Right cardiac atrium (tissue), 5 donors: ENCODE results near the gene DNAAF3. TPM values are rescaled to one million over a fixed set of nuclear protein-coding genes. Genes with fewer than 3 reads are reported as not detected.
"Not testable (repeated sequence)": the region's sequence is repeated elsewhere in the genome, so short reads cannot be mapped to it uniquely, and the experiment has no call there.

Source experiments
- ATAC-seq, 2 donors: fragments of 200-7000 bp; cut with Tn5 transposase; one replicate each; pipeline versions ENCODE4 v1.8.0 to v1.9.1; 2020; ENCODE audit warnings: moderate library complexity in 2 of 2, mild to moderate bottlenecking in 1 of 2
- DNase-seq, 3 donors: peaks; one replicate each; pipeline ENCODE4 v3.0.0-alpha.2; 2020
- H3K27ac ChIP-seq: one replicate; pipeline ENCODE4 v1.5.1; 2013; ENCODE audit warnings: mild to moderate bottlenecking, low read length, control low read depth, moderate library complexity
- H3K27me3 ChIP-seq: one replicate; pipeline ENCODE4 v1.6.1; 2013; ENCODE audit not compliant: control insufficient read depth, insufficient read depth
- H3K4me1 ChIP-seq: one replicate; pipeline ENCODE4 v1.6.1; 2013; ENCODE audit warnings: low read length; ENCODE audit not compliant: control insufficient read depth, insufficient read depth
- H3K4me3 ChIP-seq: one replicate; pipeline ENCODE4 v1.5.1; 2013; ENCODE audit warnings: low read length, control low read depth
- H3K9me3 ChIP-seq: one replicate; pipeline ENCODE4 v1.6.1; 2013; ENCODE audit warnings: low read length; ENCODE audit not compliant: control insufficient read depth
- whole genome bisulfite sequencing: extraction: QIAGEN DNeasy Blood & Tissue Kit; methylation state at CpG from one replicate; pipeline ENCODE4 v1.1.7; 2013; 5-methylcytosine and 5-hydroxymethylcytosine counted together
- intact Hi-C, 4 donors: fragments of 100-400 bp; cut with DNase I; formaldehyde crosslinking; loops; one replicate each; pipeline versions ENCODE4 v1.11.0 to v1.14.0; 2022 to 2023
- polyA plus RNA-seq: library from polyadenylated mRNA; stranded (reverse); fragments of 200-250 nt; gene quantifications from one replicate; pipeline ENCODE4 v1.2.3, GENCODE V29; 2013
- total RNA-seq, 4 donors: library from RNA; stranded (reverse); fragmentation: NEBNext Ultra II Directional; extraction: Animal tissue kit (Norgen Biotek cat#: 25700); gene quantifications; one replicate each; pipeline ENCODE4 v1.2.1, GENCODE V29; 2021
- donor health status: healthy with polysubstance abuse.
- donor health status: DM: no; HTN: yes; CAD: no.
- donor health status: DM: no; HTN: no; CAD: no.
- donor health status: DM: no; HTN: yes; CAD: no; lungs with severe emphysema.
- donor health status: DM: yes; HTN: yes; CAD: no.

Gene DNAAF3
- total and polyA plus RNA-seq, 5 donors: 0.56 to 2.9 (median 1.4) TPM

DNA sequence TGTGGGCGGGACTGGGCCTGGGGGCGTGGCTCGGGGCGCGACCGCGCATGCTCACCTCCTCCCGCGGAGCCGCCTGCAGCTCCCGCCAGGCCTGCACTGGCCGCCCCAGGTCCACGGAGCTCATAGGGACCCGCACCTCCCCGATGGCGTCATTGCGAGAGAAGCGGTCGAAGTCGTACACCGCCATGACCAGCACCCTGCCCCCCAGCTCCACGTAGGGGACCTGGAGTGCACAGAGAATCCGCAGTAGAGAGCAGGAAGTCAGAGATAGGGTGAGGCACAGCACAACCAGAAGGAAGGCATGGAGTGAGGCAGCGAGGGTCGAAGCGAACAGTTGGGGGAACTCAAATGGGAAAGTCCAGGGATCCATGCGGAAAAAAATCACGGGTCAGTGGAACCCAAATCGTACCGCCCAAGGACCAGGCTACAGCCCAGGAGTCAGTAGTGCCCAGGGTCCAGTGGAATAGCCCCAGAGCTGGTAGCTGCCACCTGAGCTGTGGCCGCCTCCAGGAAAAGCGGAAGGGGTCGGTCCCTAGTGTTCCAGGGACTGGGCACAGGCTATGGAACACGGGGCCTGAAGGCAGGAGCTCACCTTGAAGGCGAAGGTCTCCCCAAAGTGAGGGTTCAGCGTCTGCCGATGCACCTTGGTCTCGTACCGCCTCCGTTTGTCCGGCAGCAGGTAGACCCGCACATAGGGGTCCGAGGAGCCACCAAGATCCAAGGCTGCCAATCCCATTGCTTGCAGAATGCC is 8.9 kb upstream of the DNAAF3 start:
- intact Hi-C loops: no loop called here
- WGBS: 64% methylated on average over 43 of the region's 43 CpGs
- no peak for DNase-seq

DNA sequence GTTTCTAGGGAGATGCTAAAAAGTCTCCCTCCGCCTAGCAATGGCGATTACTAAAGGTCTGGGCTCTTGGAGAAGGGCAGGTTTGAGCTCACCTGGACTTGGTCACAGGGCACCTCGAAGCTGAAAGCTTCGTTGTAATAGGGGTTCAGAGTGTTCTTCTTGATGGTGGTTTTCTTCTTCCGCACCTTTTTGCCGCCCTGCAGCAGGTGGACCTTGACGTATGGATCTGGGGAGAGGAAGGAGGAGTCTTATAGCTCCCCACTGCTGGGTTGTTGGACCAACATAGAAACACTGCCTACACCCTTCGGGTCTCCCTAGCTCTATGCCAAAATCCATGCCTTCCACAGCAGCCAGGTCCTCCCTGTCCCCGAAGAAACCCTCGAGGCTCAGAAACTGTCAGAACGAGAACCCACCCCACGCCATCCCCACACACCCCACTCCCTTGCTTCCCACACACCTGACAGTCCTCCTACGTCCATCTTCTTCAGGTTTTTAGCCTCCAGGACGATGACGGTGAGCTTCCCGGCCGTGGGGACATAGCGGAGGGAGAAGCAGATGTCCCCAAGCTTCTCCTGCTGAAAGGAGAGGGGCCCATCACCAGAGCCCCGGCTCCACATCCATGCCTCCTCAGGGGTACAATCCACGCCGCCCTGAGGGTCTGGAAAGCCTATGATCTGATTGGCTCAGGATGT is 8.2 kb upstream of the DNAAF3 start:
- intact Hi-C loops: no loop called here
- DNase-seq (no peak), ATAC-seq (no peak)
- H3K27me3 ChIP-seq: no peaks in the 10 kb centered on the region
- H3K4me3 ChIP-seq: no peak overlapping the region
- H3K27ac ChIP-seq: no peak overlapping the region
- H3K9me3 ChIP-seq: no peaks in the 10 kb centered on the region
- no peaks in the 10 kb centered on the region for H3K4me1 ChIP-seq
- WGBS: 63% methylated on average over 21 of the region's 21 CpGs

More for the DNA sequence above, 8.9 kb upstream of the DNAAF3 start:
- Histone ChIP-seq H3K4me3 (no peak overlapping the region), H3K9me3 (no peaks in the 10 kb centered on the region), H3K4me1 (no peaks in the 10 kb centered on the region), H3K27me3 (no peaks in the 10 kb centered on the region), H3K27ac (no peak overlapping the region)
- ATAC-seq: no peak

DNA sequence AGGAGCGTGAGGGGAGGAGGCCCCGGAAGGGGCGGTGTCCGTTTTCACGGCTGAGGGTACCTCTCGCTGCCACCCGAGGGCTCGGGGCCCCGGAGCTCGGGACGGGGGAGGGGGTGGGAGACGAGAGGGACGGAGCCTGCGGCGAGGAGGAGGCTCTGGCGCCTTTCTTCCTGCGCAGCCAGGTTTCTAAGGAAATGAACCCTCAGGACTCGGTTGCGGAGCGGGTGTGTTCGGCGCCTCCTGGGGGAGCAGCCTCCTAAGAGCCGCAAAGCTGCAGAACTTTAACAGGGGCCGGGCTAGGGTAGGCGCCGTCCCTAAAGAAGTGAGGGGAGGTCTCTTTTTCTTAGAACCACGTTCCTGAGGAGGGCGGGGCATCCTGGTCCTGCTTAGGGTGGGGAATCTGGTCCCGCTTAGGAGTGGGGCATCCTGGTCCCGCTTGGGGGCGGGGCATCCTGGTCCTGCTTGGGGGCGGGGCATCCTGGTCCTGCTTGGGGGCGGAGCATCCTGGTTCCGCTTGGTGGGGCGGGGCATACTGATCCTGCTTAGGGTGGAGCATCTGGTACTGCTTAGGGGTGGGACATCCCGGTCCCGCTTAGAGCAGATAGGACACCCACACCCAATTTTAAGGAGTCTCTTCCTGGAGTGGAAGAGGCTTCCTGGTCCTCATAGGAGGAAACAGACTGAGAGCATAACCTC is 7.4 kb upstream of the DNAAF3 start:
- WGBS: 1% methylated on average over 37 of the region's 37 CpGs

GRCh38 chr19:55173186-55173713 is 6.8 kb upstream of the DNAAF3 start:
- Histone ChIP-seq H3K27ac (no peak overlapping the region), H3K4me3 (peak overlapping the region; percentile 46), H3K4me1 (no peaks in the 10 kb centered on the region), H3K27me3 (no peaks in the 10 kb centered on the region), H3K9me3 (no peaks in the 10 kb centered on the region)
- DNase-seq: peak in 1 of 3 donors; percentile 49
- peak in 1 of 2 donors; percentile 37 for ATAC-seq
- WGBS: 2% methylated on average over 32 of the region's 32 CpGs
- intact Hi-C loops: no loop called here

More for the DNA sequence above, 7.4 kb upstream of the DNAAF3 start:
- Histone ChIP-seq H3K4me1 (no peaks in the 10 kb centered on the region), H3K9me3 (no peaks in the 10 kb centered on the region), H3K27me3 (no peaks in the 10 kb centered on the region), H3K4me3 (peak overlapping the region; percentile 46), H3K27ac (no peak overlapping the region)
- ATAC-seq (peak; percentile 86 to 91), DNase-seq (peak; percentile 81 to 93 (median 85))
- intact Hi-C loops: no loop called here

GRCh38 chr19:55172741-55173140 is 6.3 kb upstream of the DNAAF3 start:
- ATAC-seq: no peak
- intact Hi-C loops: no loop called here
- H3K27ac ChIP-seq: no peak overlapping the region
- no peak for DNase-seq
- H3K4me3 ChIP-seq: no peak overlapping the region
- WGBS: 10% methylated on average over 12 of the region's 12 CpGs
- H3K4me1 ChIP-seq: no peaks in the 10 kb centered on the region
- H3K9me3 ChIP-seq: no peaks in the 10 kb centered on the region
- no peaks in the 10 kb centered on the region for H3K27me3 ChIP-seq

GRCh38 chr19:55172318-55172717 is 5.9 kb upstream of the DNAAF3 start:
- H3K4me3 ChIP-seq, H3K27me3 ChIP-seq, DNase-seq, H3K27ac ChIP-seq, H3K4me1 ChIP-seq, ATAC-seq, intact Hi-C loops, H3K9me3 ChIP-seq: not testable (repeated sequence)
- 43% methylated on average over 9 of the region's 9 CpGs for whole genome bisulfite sequencing

DNA sequence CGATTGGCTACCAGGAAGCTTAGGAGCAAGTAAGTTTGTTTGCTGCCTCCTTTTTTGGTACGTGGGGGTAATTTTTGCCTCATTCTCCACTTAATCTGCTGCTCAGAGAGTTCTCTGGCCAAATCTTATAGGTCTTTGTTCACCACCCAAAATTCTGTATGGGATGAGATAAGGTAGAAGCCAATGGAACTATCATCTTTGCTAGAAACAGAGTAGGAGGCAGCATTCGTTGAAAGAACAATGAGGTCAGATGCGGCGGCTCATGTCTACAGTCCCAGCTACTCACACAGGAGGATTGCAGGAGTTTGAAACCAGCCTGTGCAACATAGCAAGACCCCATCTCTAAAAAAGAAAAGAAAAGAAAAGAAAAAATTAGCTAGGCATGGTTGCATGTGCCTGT is 5.0 kb upstream of the DNAAF3 start:
- no peak overlapping the region for H3K27ac ChIP-seq
- H3K9me3 ChIP-seq: no peaks in the 10 kb centered on the region
- intact Hi-C loops: no loop called here
- no peaks in the 10 kb centered on the region for H3K4me1 ChIP-seq
- no peak overlapping the region for H3K4me3 ChIP-seq
- no peaks in the 10 kb centered on the region for H3K27me3 ChIP-seq
- DNase-seq: no peak
- WGBS: 76% methylated on average over 5 of the region's 5 CpGs
- no peak for ATAC-seq

DNA sequence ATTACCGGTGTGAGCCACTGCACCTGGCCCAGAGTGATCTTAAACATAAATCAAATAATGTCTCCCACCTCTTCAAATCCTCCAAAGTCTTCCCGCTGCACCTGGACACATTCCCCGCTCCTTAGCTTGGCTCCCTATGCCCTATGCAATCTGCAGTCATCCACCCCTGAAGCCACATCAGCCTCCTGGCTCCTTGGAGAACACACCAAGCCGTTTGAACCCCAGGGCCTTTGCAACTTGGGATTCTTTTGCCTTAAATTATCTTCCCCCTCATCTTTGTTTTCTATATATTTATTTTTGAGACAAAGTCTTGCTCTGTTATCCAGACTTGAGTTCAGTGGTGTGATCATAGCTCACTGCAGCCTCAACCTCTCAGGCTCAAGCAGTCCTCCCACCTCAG is 2.7 kb upstream of the DNAAF3 start:
- Histone ChIP-seq H3K4me1 (no peaks in the 10 kb centered on the region), H3K27me3 (no peaks in the 10 kb centered on the region), H3K9me3 (no peaks in the 10 kb centered on the region), H3K4me3 (no peak overlapping the region), H3K27ac (no peak overlapping the region)
- ATAC-seq: no peak
- no peak for DNase-seq
- 70% methylated on average over 4 of the region's 4 CpGs for WGBS
- intact Hi-C loops: no loop called here

- intact Hi-C loops: no loop called here
- Histone ChIP-seq H3K9me3 (no peaks in the 10 kb centered on the region), H3K4me1 (no peaks in the 10 kb centered on the region), H3K4me3 (peak overlapping the region; percentile 30), H3K27me3 (no peaks in the 10 kb centered on the region), H3K27ac (no peak overlapping the region)
- ATAC-seq (peak; percentile 63 to 77), DNase-seq (peak; percentile 57 to 84 (median 76))
- 2% methylated on average over 34 of the region's 34 CpGs for WGBS
Observed at GRCh38 chr19:55165952-55166529, 372 bp downstream of the DNAAF3 start.

DNA sequence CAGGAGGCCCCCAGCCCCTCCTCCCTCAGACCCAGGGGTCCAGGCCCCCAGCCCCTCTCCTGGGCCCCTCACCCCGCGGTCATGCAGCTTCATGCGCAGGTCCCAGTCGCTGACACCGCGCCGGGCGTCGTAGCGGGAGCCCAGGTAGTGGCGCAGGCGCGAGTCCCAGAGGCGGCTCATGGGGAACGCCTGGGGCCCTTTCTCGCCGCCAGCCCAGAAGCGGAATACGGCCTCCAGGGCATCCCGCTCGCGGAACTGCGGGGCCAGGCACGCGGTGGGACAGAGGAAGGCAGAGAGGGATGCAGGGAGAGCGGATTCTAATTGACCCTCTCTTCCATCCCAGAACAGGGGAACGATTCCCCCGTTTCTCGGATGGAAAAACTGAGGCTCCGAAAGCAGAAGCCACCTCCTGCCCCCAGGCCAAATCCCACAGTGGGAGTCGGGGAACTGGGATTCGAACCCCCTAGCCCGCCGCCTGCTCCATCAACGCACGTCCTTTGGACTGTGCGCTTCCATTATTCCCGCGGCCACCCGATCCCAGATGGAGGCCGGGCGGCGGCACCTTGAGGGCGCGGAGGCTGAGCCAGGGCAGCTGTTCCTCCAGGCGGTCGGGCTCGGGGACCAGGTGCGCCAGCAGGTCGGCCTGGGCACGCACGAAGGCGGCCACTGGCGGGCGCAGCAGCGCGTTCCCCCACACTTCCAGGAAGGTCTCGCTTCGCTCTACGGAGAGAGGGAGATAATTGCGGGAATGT is 4.7 kb downstream of the DNAAF3 start:
- H3K4me1 ChIP-seq: no peaks in the 10 kb centered on the region
- DNase-seq (peak in 1 of 3 donors; percentile 39), ATAC-seq (no peak)
- H3K9me3 ChIP-seq: no peaks in the 10 kb centered on the region
- no peaks in the 10 kb centered on the region for H3K27me3 ChIP-seq
- intact Hi-C loops: no loop called here
- no peak overlapping the region for H3K4me3 ChIP-seq
- H3K27ac ChIP-seq: no peak overlapping the region
- 34% methylated on average over 61 of the region's 61 CpGs for WGBS
